Measurements from ENCODE around the gene DEGS2. TPM values are rescaled to one million over a fixed set of nuclear protein-coding genes. Genes with fewer than 3 reads are reported as not detected.

DEGS2 gene
- total RNA-seq, 1 experiment from 2014 or later, result 1.6 TPM

DNA sequence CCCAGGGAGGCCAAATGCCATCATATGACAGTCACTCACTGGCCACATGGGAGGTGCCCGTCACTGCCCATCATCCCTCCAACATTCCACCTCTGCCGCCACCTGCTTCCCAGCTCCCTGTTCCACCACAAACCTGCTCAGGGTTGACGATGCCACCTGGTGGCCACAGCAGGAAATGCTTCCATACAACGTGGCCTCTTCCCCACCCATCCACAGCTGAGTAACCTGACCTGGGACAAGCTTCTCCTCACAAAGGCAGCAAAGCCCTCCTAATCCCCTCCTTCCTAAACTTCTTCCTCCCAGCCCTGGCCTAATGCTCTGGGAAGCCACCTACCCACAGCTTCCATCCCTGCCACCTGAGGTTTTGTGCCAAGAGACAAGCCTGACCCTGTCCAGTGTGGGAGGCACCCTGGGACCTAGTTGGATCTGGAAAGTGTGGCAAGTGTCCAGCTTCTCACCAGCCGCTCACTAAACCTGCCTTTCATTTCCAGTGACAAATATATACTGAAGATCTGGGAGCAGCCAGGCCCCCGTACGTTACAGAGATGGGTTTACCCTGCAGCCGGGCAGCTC lies 4.3 kb downstream of the DEGS2 start:
- peaks cover 3% of the 10 kb centered on the region; the same call in 1 of the 2 replicates for H3K36me3 Mint-ChIP-seq
- H3K27ac Mint-ChIP-seq, result no peak overlapping the region
- TF ChIP-seq CTCF (IDR thresholded peaks at IDR 0.05) (peak; percentile 84), MAX (CRISPR knock-in tag; IDR thresholded peaks at IDR 0.05) (peak; percentile 34; the same call in 1 of the 2 replicates), SP1 (CRISPR knock-in tag; conservative IDR thresholded peaks at IDR 0.05) (0 out of 2 replicates have a peak, but pooled peaks have one; percentile 33), ETV6 (CRISPR knock-in tag; IDR thresholded peaks at IDR 0.05) (peak; percentile 55; the same call in 1 of the 2 replicates), NR1H2 (CRISPR knock-in tag; IDR thresholded peaks at IDR 0.05) (no peak)
- TF ChIP-seq, protein P1, sequence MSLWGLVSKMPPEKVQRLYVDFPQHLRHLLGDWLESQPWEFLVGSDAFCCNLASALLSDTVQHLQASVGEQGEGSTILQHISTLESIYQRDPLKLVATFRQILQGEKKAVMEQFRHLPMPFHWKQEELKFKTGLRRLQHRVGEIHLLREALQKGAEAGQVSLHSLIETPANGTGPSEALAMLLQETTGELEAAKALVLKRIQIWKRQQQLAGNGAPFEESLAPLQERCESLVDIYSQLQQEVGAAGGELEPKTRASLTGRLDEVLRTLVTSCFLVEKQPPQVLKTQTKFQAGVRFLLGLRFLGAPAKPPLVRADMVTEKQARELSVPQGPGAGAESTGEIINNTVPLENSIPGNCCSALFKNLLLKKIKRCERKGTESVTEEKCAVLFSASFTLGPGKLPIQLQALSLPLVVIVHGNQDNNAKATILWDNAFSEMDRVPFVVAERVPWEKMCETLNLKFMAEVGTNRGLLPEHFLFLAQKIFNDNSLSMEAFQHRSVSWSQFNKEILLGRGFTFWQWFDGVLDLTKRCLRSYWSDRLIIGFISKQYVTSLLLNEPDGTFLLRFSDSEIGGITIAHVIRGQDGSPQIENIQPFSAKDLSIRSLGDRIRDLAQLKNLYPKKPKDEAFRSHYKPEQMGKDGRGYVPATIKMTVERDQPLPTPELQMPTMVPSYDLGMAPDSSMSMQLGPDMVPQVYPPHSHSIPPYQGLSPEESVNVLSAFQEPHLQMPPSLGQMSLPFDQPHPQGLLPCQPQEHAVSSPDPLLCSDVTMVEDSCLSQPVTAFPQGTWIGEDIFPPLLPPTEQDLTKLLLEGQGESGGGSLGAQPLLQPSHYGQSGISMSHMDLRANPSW (CRISPR knock-in tag; conservative IDR thresholded peaks at IDR 0.05; ENCODE audit: low read depth), result no peak
- H3K9me3 Mint-ChIP-seq, result peaks cover 4% of the 10 kb centered on the region
- POLR2A ChIA-PET, result interaction anchor here (0.6 to 1.1 kb wide), 3 partner anchors 10 to 67 kb away, joined by 3 to 4 read pairs (median 3); no protein-coding TSS in a partner anchor
- ATAC-seq, result peak; percentile 69
- CTCF ChIA-PET, result interaction anchor here (0.6 to 5.9 kb wide), 47 partner anchors 10 to 581 kb away, joined by 3 to 136 read pairs (median 6); partner anchors contain the start of gene CYP46A1
- peak; percentile 89 for DNase-seq (ENCODE audit: low spot score)
- H3K27me3 Mint-ChIP-seq (ENCODE audit: low read depth), result peaks cover 50% of the 10 kb centered on the region
- H3K4me3 Mint-ChIP-seq, result no peak overlapping the region
- peaks cover 9% of the 10 kb centered on the region; the same call in 1 of the 2 replicates for H3K4me1 Mint-ChIP-seq

DNA sequence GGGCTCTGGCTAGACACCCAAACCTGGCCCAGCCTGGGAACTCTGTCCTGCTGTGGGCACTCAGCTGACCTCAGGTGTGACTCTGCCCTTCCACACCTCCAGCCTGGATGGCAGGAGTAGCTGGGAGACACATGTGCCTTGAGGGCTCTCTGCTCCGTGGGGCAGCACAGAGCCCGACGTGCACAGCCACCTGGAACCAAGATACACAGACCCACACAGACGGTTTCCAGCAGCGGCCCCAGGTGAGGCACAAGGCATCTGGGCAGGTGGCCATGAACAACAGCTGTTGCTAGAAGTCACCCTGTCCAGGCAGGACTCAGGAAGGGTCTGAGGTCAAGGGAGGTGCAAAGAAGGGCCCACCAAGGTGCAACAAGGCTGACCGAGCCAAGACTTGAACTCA lies 5.9 kb downstream of the DEGS2 start:
- peaks cover 3% of the 10 kb centered on the region; the same call in 1 of the 2 replicates for H3K36me3 Mint-ChIP-seq
- H3K27me3 Mint-ChIP-seq (ENCODE audit: low read depth), result peaks cover 37% of the 10 kb centered on the region
- TF ChIP-seq CTCF (IDR thresholded peaks at IDR 0.05), result no peak
- no peak for ATAC-seq
- peaks cover 7% of the 10 kb centered on the region; the same call in 1 of the 2 replicates for H3K4me1 Mint-ChIP-seq
- H3K9me3 Mint-ChIP-seq, result peaks cover 4% of the 10 kb centered on the region
- no peak overlapping the region for H3K4me3 Mint-ChIP-seq
- no peak overlapping the region for H3K27ac Mint-ChIP-seq
- CTCF ChIA-PET, result interaction anchor here (0.7 to 5.9 kb wide), 4 partner anchors 11 to 225 kb away, joined by 3 to 136 read pairs (median 10); no protein-coding TSS in a partner anchor
- DNase-seq (ENCODE audit: low spot score), result no peak
- POLR2A ChIA-PET, result no interaction called here

DNA sequence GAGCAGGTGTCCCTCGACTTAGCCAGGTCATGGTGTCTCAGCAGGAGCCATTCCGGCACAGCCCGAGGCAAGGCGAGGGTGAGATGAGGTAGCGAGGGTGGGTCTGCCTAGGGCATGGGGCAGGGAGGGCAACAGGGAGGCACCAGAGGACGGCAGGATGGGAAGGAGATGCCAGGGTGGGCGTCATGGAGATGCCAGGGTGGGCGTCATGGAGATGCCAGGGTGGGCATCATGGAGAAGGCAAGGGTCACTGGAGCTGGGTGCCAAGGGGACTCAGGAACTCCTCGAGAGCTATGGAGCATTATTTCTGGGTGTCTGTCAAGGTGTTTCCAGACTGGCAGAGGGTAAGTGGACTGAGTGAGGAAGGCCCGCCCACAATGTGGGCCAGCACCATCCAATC lies 7.4 kb downstream of the DEGS2 start:
- Mint-ChIP-seq H3K4me1 (peaks cover 7% of the 10 kb centered on the region; the same call in 1 of the 2 replicates), H3K4me3 (no peak overlapping the region), H3K27ac (no peak overlapping the region; the same call in 1 of the 2 replicates), H3K36me3 (peaks cover 3% of the 10 kb centered on the region; the same call in 1 of the 2 replicates), H3K27me3 (ENCODE audit: low read depth) (peaks cover 23% of the 10 kb centered on the region), H3K9me3 (peaks cover 4% of the 10 kb centered on the region)
- DNase-seq (ENCODE audit: low spot score) (no peak), ATAC-seq (no peak)
- ChIA-PET POLR2A (no interaction called here), CTCF (interaction anchor here (0.7 to 5.9 kb wide), 4 partner anchors 9 to 44 kb away, joined by 3 to 136 read pairs (median 5); no protein-coding TSS in a partner anchor)
- TF ChIP-seq FOXP1 (CRISPR knock-in tag; IDR thresholded peaks at IDR 0.05; ENCODE audit: borderline replicate concordance) (no peak), KAT7 (CRISPR knock-in tag; IDR thresholded peaks at IDR 0.05; ENCODE audit: borderline replicate concordance) (no peak), ATF1 (CRISPR knock-in tag; IDR thresholded peaks at IDR 0.05) (no peak), CREM (CRISPR knock-in tag; IDR thresholded peaks at IDR 0.05) (no peak), ZNF138 (CRISPR knock-in tag; conservative IDR thresholded peaks at IDR 0.05) (no peak), GTF2I (CRISPR knock-in tag; conservative IDR thresholded peaks at IDR 0.05) (no peak), PREB (CRISPR knock-in tag; IDR thresholded peaks at IDR 0.05; ENCODE audit: borderline replicate concordance) (no peak), ZNF232 (CRISPR knock-in tag; IDR thresholded peaks at IDR 0.05) (no peak)

All from WTC11 (cell line).